GM12878 (cell line): ENCODE results near the gene ACE.

Experiments
- POLR2AphosphoS2 ChIP-seq: IDR thresholded peaks from 2 replicates; pipeline ENCODE4 v1.6.1; 2011; ENCODE audit warnings: low read depth, mild to moderate bottlenecking, low read length, improper control_type of control experiment, moderate library complexity
- TF ChIP-seq, protein P1 (sequence below): IDR thresholded peaks from 2 replicates; pipeline ENCODE4 v1.6.1; 2012; ENCODE audit warnings: low read depth, low read length, improper control_type of control experiment
- TF ChIP-seq, protein P2 (sequence below), 3 experiments: IDR thresholded peaks in 2 of 3; conservative IDR thresholded peaks in 1 of 3; 2 replicates each; pipeline ENCODE4 v1.5.1; 2011; ENCODE audit warnings: low read depth in 3 of 3, low read length in 3 of 3, mild to moderate bottlenecking in 3 of 3, control low read depth in 2 of 3, moderate library complexity in 2 of 3, inconsistent platforms in 1 of 3, mixed read lengths in 1 of 3; ENCODE audit not compliant: control insufficient read depth in 2 of 3, insufficient read depth in 1 of 3; ENCODE audit errors: extremely low read depth in 1 of 3
- TF ChIP-seq, protein P3 (sequence below): IDR thresholded peaks from 2 replicates; pipeline ENCODE4 v1.6.1; 2011; ENCODE audit warnings: low read depth, low read length, improper control_type of control experiment, borderline replicate concordance

DNA sequence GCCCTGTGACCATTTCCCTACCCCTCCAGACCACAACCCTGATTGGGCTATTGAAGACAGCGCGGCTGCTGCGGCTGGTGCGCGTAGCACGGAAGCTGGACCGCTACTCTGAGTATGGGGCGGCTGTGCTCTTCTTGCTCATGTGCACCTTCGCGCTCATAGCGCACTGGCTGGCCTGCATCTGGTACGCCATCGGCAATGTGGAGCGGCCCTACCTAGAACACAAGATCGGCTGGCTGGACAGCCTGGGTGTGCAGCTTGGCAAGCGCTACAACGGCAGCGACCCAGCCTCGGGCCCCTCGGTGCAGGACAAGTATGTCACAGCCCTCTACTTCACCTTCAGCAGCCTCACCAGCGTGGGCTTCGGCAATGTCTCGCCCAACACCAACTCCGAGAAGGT is 58.8 kb downstream of the ACE start:
- no peak for TF ChIP-seq POLR2AphosphoS2
- TF ChIP-seq, protein P1, sequence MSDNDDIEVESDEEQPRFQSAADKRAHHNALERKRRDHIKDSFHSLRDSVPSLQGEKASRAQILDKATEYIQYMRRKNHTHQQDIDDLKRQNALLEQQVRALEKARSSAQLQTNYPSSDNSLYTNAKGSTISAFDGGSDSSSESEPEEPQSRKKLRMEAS: no peak
- TF ChIP-seq, protein P2, sequence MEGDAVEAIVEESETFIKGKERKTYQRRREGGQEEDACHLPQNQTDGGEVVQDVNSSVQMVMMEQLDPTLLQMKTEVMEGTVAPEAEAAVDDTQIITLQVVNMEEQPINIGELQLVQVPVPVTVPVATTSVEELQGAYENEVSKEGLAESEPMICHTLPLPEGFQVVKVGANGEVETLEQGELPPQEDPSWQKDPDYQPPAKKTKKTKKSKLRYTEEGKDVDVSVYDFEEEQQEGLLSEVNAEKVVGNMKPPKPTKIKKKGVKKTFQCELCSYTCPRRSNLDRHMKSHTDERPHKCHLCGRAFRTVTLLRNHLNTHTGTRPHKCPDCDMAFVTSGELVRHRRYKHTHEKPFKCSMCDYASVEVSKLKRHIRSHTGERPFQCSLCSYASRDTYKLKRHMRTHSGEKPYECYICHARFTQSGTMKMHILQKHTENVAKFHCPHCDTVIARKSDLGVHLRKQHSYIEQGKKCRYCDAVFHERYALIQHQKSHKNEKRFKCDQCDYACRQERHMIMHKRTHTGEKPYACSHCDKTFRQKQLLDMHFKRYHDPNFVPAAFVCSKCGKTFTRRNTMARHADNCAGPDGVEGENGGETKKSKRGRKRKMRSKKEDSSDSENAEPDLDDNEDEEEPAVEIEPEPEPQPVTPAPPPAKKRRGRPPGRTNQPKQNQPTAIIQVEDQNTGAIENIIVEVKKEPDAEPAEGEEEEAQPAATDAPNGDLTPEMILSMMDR (IDR thresholded peaks at IDR 0.05 in 2 of 3, conservative IDR thresholded peaks at IDR 0.05 in 1 of 3; ENCODE audit: control insufficient read depth in 2 of 3, extremely low read depth in 1 of 3, insufficient read depth in 1 of 3, low read depth in 3 of 3, low read length in 3 of 3): no peak
- TF ChIP-seq, protein P3, sequence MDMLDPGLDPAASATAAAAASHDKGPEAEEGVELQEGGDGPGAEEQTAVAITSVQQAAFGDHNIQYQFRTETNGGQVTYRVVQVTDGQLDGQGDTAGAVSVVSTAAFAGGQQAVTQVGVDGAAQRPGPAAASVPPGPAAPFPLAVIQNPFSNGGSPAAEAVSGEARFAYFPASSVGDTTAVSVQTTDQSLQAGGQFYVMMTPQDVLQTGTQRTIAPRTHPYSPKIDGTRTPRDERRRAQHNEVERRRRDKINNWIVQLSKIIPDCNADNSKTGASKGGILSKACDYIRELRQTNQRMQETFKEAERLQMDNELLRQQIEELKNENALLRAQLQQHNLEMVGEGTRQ: no peak
